A549 (cell line): ENCODE data around the gene DCAF15. TPM values are rescaled to one million over a fixed set of nuclear protein-coding genes. Genes with fewer than 3 reads are reported as not detected.

Experiments used
- ATAC-seq, 2 experiments: fragments of 200-7000 bp in 1 of 2; fragments of >200 bp in 1 of 2; cut with Nextera tagmentation in 1 of 2; cut with Tn5 transposase in 1 of 2; 3 replicates each; pipeline versions ENCODE4 v1.8.0 to v1.9.1; 2018 to 2020; ENCODE audit warnings: mild to moderate bottlenecking in 1 of 2, moderate library complexity in 1 of 2
- CTCF ChIA-PET: fragments of 300-600 bp; sonication (Branson Sonifier 250); formaldehyde crosslinking; extraction: SDS; loops from one replicate; lab custom pipeline; 2021; ENCODE audit warnings: antibody characterized with exemption, inconsistent platforms; lab: Yijun Ruan, JAX
- POLR2A ChIA-PET: fragments of 350-600 bp; formaldehyde crosslinking; extraction: SDS; loops from one replicate; lab custom pipeline; 2021; ENCODE audit warnings: antibody characterized with exemption, inconsistent platforms; lab: Yijun Ruan, JAX
- DNase-seq, 2 experiments: peaks; one replicate each; pipeline versions ENCODE4 v3.0.0 to v3.0.0-alpha.2; 2011 to 2016; ENCODE audit warnings: low read depth in 1 of 2, low spot score in 1 of 2
- FAIRE-seq: peaks from 2 replicates; lab custom pipeline; 2011; peaks lifted over from hg19 to GRCh38; lab: Jason Lieb, UNC
- H3K27ac ChIP-seq, 2 experiments: fragments of >200 bp; sonication (Bioruptor Twin); formaldehyde crosslinking; 3 replicates each; pipeline ENCODE4 v1.5.1; 2016 to 2017
- H3K4me1 ChIP-seq: fragments of >200 bp; sonication (Bioruptor Twin); formaldehyde crosslinking; 3 replicates; pipeline ENCODE4 v1.6.1; 2016
- H3K4me2 ChIP-seq: fragments of >200 bp; sonication (Bioruptor Twin); formaldehyde crosslinking; 3 replicates; pipeline ENCODE4 v1.6.1; 2016
- H3K4me3 ChIP-seq: fragments of >200 bp; sonication (Bioruptor Twin); formaldehyde crosslinking; 3 replicates; pipeline ENCODE4 v1.5.1; 2016
- H3K9me3 ChIP-seq: fragments of >200 bp; sonication (Bioruptor Twin); formaldehyde crosslinking; 3 replicates; pipeline ENCODE4 v1.6.1; 2016
- BCL3 ChIP-seq: fragments of >200 bp; sonication (Bioruptor Twin); formaldehyde crosslinking; IDR thresholded peaks from 3 replicates; pipeline ENCODE4 v1.6.1; 2016
- CHD2 ChIP-seq: fragments of 150-350 bp; IDR thresholded peaks from 2 replicates; pipeline ENCODE4 v1.6.1; 2014; ENCODE audit warnings: low read length; ENCODE audit not compliant: partially characterized antibody
- CTCF ChIP-seq: fragments of >200 bp; sonication (Bioruptor Twin); formaldehyde crosslinking; IDR thresholded peaks from 3 replicates; pipeline ENCODE4 v1.5.1; 2016
- E2F6 ChIP-seq: IDR thresholded peaks from 2 replicates; pipeline ENCODE4 v1.6.1; 2012; ENCODE audit warnings: low read depth, borderline replicate concordance
- EHMT2 ChIP-seq: fragments of 200-600 bp; sonication (generic); IDR thresholded peaks from 2 replicates; pipeline ENCODE4 v1.6.1; 2016; ENCODE audit warnings: antibody characterized with exemption, low read depth, mild to moderate bottlenecking, moderate library complexity
- ELK1 ChIP-seq: fragments of 150-350 bp; IDR thresholded peaks from 2 replicates; pipeline ENCODE4 v1.6.1; 2014; ENCODE audit warnings: low read depth, mild to moderate bottlenecking, low read length
- EP300 ChIP-seq, 2 experiments: fragments of >200 bp; sonication (Bioruptor Twin); formaldehyde crosslinking; IDR thresholded peaks; 2 replicates in 1 of 2; 3 replicates in 1 of 2; pipeline ENCODE4 v1.6.1; 2016 to 2017
- ESRRA ChIP-seq: fragments of 150-350 bp; IDR thresholded peaks from 2 replicates; pipeline ENCODE4 v1.6.1; 2014; ENCODE audit warnings: mild to moderate bottlenecking, low read length, borderline replicate concordance
- FOSL2 ChIP-seq, 2 experiments: fragments of 450-650 bp in 1 of 2; fragments of >200 bp in 1 of 2; sonication (Bioruptor Twin) in 1 of 2; formaldehyde crosslinking; IDR thresholded peaks; 2 replicates each; pipeline versions ENCODE4 v1.5.0 to v1.6.1; 2016 to 2020; ENCODE audit warnings: mild to moderate bottlenecking in 1 of 2, moderate library complexity in 1 of 2
- GATA3 ChIP-seq: IDR thresholded peaks from 2 replicates; pipeline ENCODE4 v1.6.1; 2012; ENCODE audit warnings: borderline replicate concordance
- HOXA7 ChIP-seq: fragments of 250-450 bp; sonication (Bioruptor Pico); IDR thresholded peaks from 2 replicates; pipeline ENCODE4 v1.5.0; 2020; ENCODE audit warnings: mild to moderate bottlenecking, moderate library complexity
- HOXB5 ChIP-seq: fragments of 250-450 bp; sonication (Bioruptor Pico); IDR thresholded peaks from 2 replicates; pipeline ENCODE4 v1.5.0; 2020; ENCODE audit warnings: mild to moderate bottlenecking, moderate library complexity
- KDM1A ChIP-seq: fragments of 200-600 bp; sonication (generic); IDR thresholded peaks from 2 replicates; pipeline ENCODE4 v1.6.1; 2016; ENCODE audit warnings: low read depth, mild to moderate bottlenecking
- MAFK ChIP-seq: fragments of 450-650 bp; IDR thresholded peaks from 2 replicates; pipeline ENCODE4 v1.6.1; 2014; ENCODE audit not compliant: partially characterized antibody
- MAZ ChIP-seq: fragments of 150-350 bp; IDR thresholded peaks from 2 replicates; pipeline ENCODE4 v1.6.1; 2014; ENCODE audit warnings: antibody characterized with exemption, low read depth, low read length, borderline replicate concordance
- NFE2L2 ChIP-seq: fragments of 150-350 bp; conservative IDR thresholded peaks from 2 replicates; pipeline ENCODE4 v1.6.1; 2014; ENCODE audit warnings: low read length
- PHF8 ChIP-seq: fragments of 200-600 bp; sonication (generic); IDR thresholded peaks from 2 replicates; pipeline ENCODE4 v1.6.1; 2016; ENCODE audit warnings: low read depth, mild to moderate bottlenecking, antibody characterized with exemption, moderate library complexity, borderline replicate concordance
- RARB ChIP-seq: fragments of 250-450 bp; sonication (Bioruptor Pico); IDR thresholded peaks from 2 replicates; pipeline ENCODE4 v1.8.0; 2021; ENCODE audit warnings: mild to moderate bottlenecking, moderate library complexity
- RFX5 ChIP-seq: fragments of 450-650 bp; IDR thresholded peaks from 2 replicates; pipeline ENCODE4 v1.7.1; 2014; ENCODE audit warnings: antibody characterized with exemption, mild to moderate bottlenecking, moderate library complexity
- TFCP2L1 ChIP-seq: fragments of 250-450 bp; sonication (Bioruptor Pico); IDR thresholded peaks from 2 replicates; pipeline ENCODE4 v1.5.0; 2021; ENCODE audit warnings: mild to moderate bottlenecking
- USF2 ChIP-seq: fragments of 450-650 bp; IDR thresholded peaks from 2 replicates; pipeline ENCODE4 v1.6.1; 2014; ENCODE audit warnings: antibody characterized with exemption
- ZNF302 ChIP-seq: fragments of 250-450 bp; sonication (Bioruptor Pico); IDR thresholded peaks from 2 replicates; pipeline ENCODE4 v1.9.0; 2021; ENCODE audit warnings: inconsistent platforms, mild to moderate bottlenecking, moderate library complexity
- ZSCAN20 ChIP-seq: fragments of 250-450 bp; sonication (Bioruptor Pico); IDR thresholded peaks from 2 replicates; pipeline ENCODE4 v1.8.0; 2022; ENCODE audit warnings: mild to moderate bottlenecking, moderate library complexity
- WGBS: methylation state at CpG from one replicate; pipeline ENCODE4 v1.1.6; 2017; ENCODE audit errors: missing lambda C conversion rate; 5-methylcytosine and 5-hydroxymethylcytosine counted together
- polyA plus RNA-seq, 4 experiments: library from polyadenylated mRNA; depleted of rRNA in 3 of 4; stranded (reverse); fragments of >200 nt; fragmentation: RNase III in 1 of 4; extraction: RNeasy Plus Mini Kit Qiagen cat#74134 plus additional on column Dnase treatment in 1 of 4; gene quantifications; 2 replicates in 3 of 4; 3 replicates in 1 of 4; pipeline ENCODE4 v1.2.3, GENCODE V29; 2011 to 2017

The DCAF15 gene
- polyA plus RNA-seq, 2 of the 4 experiments (the other 2 are of a cell fraction), result 10.2 to 23.0 TPM

GRCh38 chr19:13932911-13933393, 19.4 kb upstream of the DCAF15 start:
- ChIA-PET CTCF (interaction anchor here (1.0 kb wide), 1 partner anchor 23 kb away, joined by 5 read pairs; no protein-coding TSS in a partner anchor), POLR2A (interaction anchor here (1.5 kb wide), 1 partner anchor 10 kb away, joined by 3 read pairs; no protein-coding TSS in a partner anchor)
- no peak for DNase-seq
- no peak for FAIRE-seq
- H3K4me2 ChIP-seq, result no peak overlapping the region
- TF ChIP-seq BCL3, result no peak
- no peak for TF ChIP-seq EP300 (IDR thresholded peaks at IDR 0.05)
- TF ChIP-seq PHF8, result no peak
- no peak for TF ChIP-seq GATA3
- no peak for TF ChIP-seq FOSL2 (IDR thresholded peaks at IDR 0.05)
- TF ChIP-seq FOSL2 (CRISPR knock-in tag; IDR thresholded peaks at IDR 0.05), result no peak
- no peak for TF ChIP-seq E2F6
- no peak overlapping the region for H3K27ac ChIP-seq
- H3K9me3 ChIP-seq, result no peaks in the 10 kb centered on the region
- H3K4me3 ChIP-seq, result no peak overlapping the region
- WGBS, result 100% methylated on average over 1 of the region's 42 CpGs
- H3K4me1 ChIP-seq, result peaks cover 8% of the 10 kb centered on the region; the same call in 1 of the 3 replicates
- ATAC-seq, result no peak

GRCh38 chr19:13934785-13935109, 17.6 kb upstream of the DCAF15 start:
- POLR2A ChIA-PET, result no interaction called here
- WGBS, result 90% methylated on average over 2 of the region's 2 CpGs

More at GRCh38 chr19:13934785-13935109, 17.6 kb upstream of the DCAF15 start:
- Histone ChIP-seq H3K27ac (no peak overlapping the region), H3K4me2 (no peak overlapping the region), H3K4me3 (no peak overlapping the region), H3K4me1 (peaks cover 8% of the 10 kb centered on the region; the same call in 1 of the 3 replicates), H3K9me3 (no peaks in the 10 kb centered on the region)
- FAIRE-seq, result no peak
- CTCF ChIA-PET, result no interaction called here
- no peak for DNase-seq
- no peak for ATAC-seq
- TF ChIP-seq NFE2L2 (no peak), KDM1A (no peak), EP300 (IDR thresholded peaks at IDR 0.05) (no peak), RFX5 (no peak), ESRRA (no peak), USF2 (no peak), EHMT2 (no peak), HOXA7 (CRISPR knock-in tag) (no peak), CTCF (no peak), ZSCAN20 (CRISPR knock-in tag) (no peak), MAZ (no peak), ZNF302 (no peak), RARB (no peak), TFCP2L1 (CRISPR knock-in tag) (no peak), MAFK (no peak), GATA3 (no peak), FOSL2 (IDR thresholded peaks at IDR 0.05) (no peak), FOSL2 (CRISPR knock-in tag; IDR thresholded peaks at IDR 0.05) (no peak), CHD2 (no peak), HOXB5 (CRISPR knock-in tag) (no peak), ELK1 (no peak)
